CD14-positive monocyte (primary cell): ENCODE measurements around the gene EPHB6. TPM values are rescaled to one million over a fixed set of nuclear protein-coding genes. Genes with fewer than 3 reads are reported as not detected.

Experiments
- DNase-seq, 3 donors: peaks; one replicate each; pipeline ENCODE4 v3.0.0-alpha.2; 2011 to 2022
- H2AFZ ChIP-seq: 2 replicates; pipeline ENCODE4 v1.6.0; 2012; ENCODE audit warnings: mild to moderate bottlenecking, low read depth, low read length, inconsistent platforms; ENCODE audit not compliant: insufficient read depth, poor library complexity, severe bottlenecking
- H3K27ac ChIP-seq, 2 donors: 1 replicate in 1 of 2; 2 replicates in 1 of 2; pipeline ENCODE4 v1.5.1; 2012 to 2013; ENCODE audit warnings: low read length in 2 of 2, control low read depth in 1 of 2, inconsistent platforms in 1 of 2, low read depth in 1 of 2, mild to moderate bottlenecking in 1 of 2
- H3K27me3 ChIP-seq, 2 donors: one replicate each; pipeline versions ENCODE4 v1.6.0 to v1.6.1; 2011 to 2013; ENCODE audit warnings: low read length in 2 of 2; ENCODE audit not compliant: control insufficient read depth in 2 of 2, insufficient read depth in 2 of 2
- H3K36me3 ChIP-seq, 2 donors: replicated peaks in 1 of 2; 1 replicate in 1 of 2; 2 replicates in 1 of 2; pipeline versions ENCODE4 v1.5.1 to v1.6.1; 2012 to 2013; ENCODE audit warnings: low read length in 2 of 2, control low read depth in 1 of 2, inconsistent platforms in 1 of 2, mild to moderate bottlenecking in 1 of 2; ENCODE audit not compliant: insufficient read depth in 2 of 2, control insufficient read depth in 1 of 2
- H3K4me1 ChIP-seq, 2 donors: 1 replicate in 1 of 2; 2 replicates in 1 of 2; pipeline versions ENCODE4 v1.5.1 to v1.6.1; 2012 to 2013; ENCODE audit warnings: low read length in 2 of 2, control low read depth in 1 of 2, inconsistent platforms in 1 of 2, mild to moderate bottlenecking in 1 of 2, moderate library complexity in 1 of 2; ENCODE audit not compliant: insufficient read depth in 2 of 2, control insufficient read depth in 1 of 2
- H3K4me2 ChIP-seq: replicated peaks from 2 replicates; pipeline ENCODE3; 2012; ENCODE audit warnings: low read length, moderate library complexity, mild to moderate bottlenecking; ENCODE audit not compliant: poor library complexity, severe bottlenecking; ENCODE audit errors: extremely low read depth
- H3K4me3 ChIP-seq, 3 experiments: fragments of 200-600 bp in 1 of 3; sonication (generic) in 1 of 3; replicated peaks in 1 of 3; 1 replicate in 2 of 3; 2 replicates in 1 of 3; pipeline ENCODE4 v1.5.1; 2011 to 2013; ENCODE audit warnings: low read length in 3 of 3, mild to moderate bottlenecking in 3 of 3, control low read depth in 2 of 3, low read depth in 2 of 3, inconsistent platforms in 1 of 3, moderate library complexity in 1 of 3
- H3K79me2 ChIP-seq: 2 replicates; pipeline ENCODE4 v1.6.0; 2012; ENCODE audit warnings: mild to moderate bottlenecking, control low read depth, inconsistent platforms, low read length, moderate library complexity; ENCODE audit not compliant: insufficient read depth
- H3K9ac ChIP-seq: 2 replicates; pipeline ENCODE4 v1.6.0; 2017; ENCODE audit warnings: low read length, mild to moderate bottlenecking; ENCODE audit not compliant: insufficient read depth, poor library complexity, severe bottlenecking
- H3K9me3 ChIP-seq, 2 donors: replicated peaks in 1 of 2; 1 replicate in 1 of 2; 2 replicates in 1 of 2; pipeline versions ENCODE4 v1.5.1 to v1.6.1; 2012 to 2013; ENCODE audit warnings: low read length in 2 of 2, control low read depth in 1 of 2; ENCODE audit not compliant: control insufficient read depth in 1 of 2, insufficient read depth in 1 of 2
- H4K20me1 ChIP-seq: 2 replicates; pipeline ENCODE4 v1.6.0; 2012; ENCODE audit warnings: mild to moderate bottlenecking, low read length, control low read depth, moderate library complexity; ENCODE audit not compliant: insufficient read depth
- H3K27ac Mint-ChIP-seq, 7 donors: one replicate each; pipeline ENCODE4 v1.8.0; 2020; ENCODE audit warnings: mild to moderate bottlenecking in 7 of 7, mixed read lengths in 7 of 7, moderate library complexity in 6 of 7, inconsistent platforms in 2 of 7
- H3K27me3 Mint-ChIP-seq, 3 donors: one replicate each; pipeline ENCODE4 v1.8.0; 2021 to 2022; ENCODE audit warnings: low read depth in 3 of 3, mild to moderate bottlenecking in 3 of 3, mixed read lengths in 3 of 3, moderate library complexity in 3 of 3, inconsistent platforms in 1 of 3
- H3K36me3 Mint-ChIP-seq, 2 donors: one replicate each; pipeline ENCODE4 v1.8.0; 2020; ENCODE audit warnings: mixed read lengths in 2 of 2, inconsistent platforms in 1 of 2, mild to moderate bottlenecking in 1 of 2
- H3K4me1 Mint-ChIP-seq: one replicate; pipeline ENCODE4 v1.8.0; 2020; ENCODE audit warnings: mild to moderate bottlenecking, mixed read lengths
- H3K4me3 Mint-ChIP-seq, 2 donors: one replicate each; pipeline ENCODE4 v1.8.0; 2020; ENCODE audit warnings: mild to moderate bottlenecking in 2 of 2, mixed read lengths in 2 of 2, moderate library complexity in 1 of 2
- H3K9me3 Mint-ChIP-seq, 7 donors: one replicate each; pipeline ENCODE4 v1.8.0; 2020 to 2022; ENCODE audit warnings: mixed read lengths in 7 of 7, mild to moderate bottlenecking in 6 of 7, moderate library complexity in 6 of 7, inconsistent platforms in 2 of 7
- CTCF ChIP-seq: fragments of 200-600 bp; IDR thresholded peaks from one replicate; pipeline ENCODE4 v1.8.0; 2022; ENCODE audit warnings: antibody characterized with exemption, mild to moderate bottlenecking
- WGBS: methylation state at CpG from one replicate; pipeline ENCODE4 v1.1.5; 2013; ENCODE audit warnings: missing lambda C conversion rate; ENCODE audit not compliant: insufficient coverage; 5-methylcytosine and 5-hydroxymethylcytosine counted together
- intact Hi-C, 2 donors: fragments of 100-400 bp; cut with micrococcal nuclease; formaldehyde crosslinking; loops; one replicate each; pipeline versions ENCODE4 v1.15.0 to v1.15.1; 2023
- polyA plus RNA-seq, 3 donors: library from polyadenylated mRNA; depleted of rRNA in 1 of 3; unstranded in 2 of 3; stranded (reverse) in 1 of 3; fragments of 300-500 nt in 2 of 3; fragments of >200 nt in 1 of 3; fragmentation: Illumina TruSeq in 2 of 3; gene quantifications; 1 replicate in 2 of 3; 2 replicates in 1 of 3; pipeline ENCODE4 v1.2.3, GENCODE V29; 2012 to 2021

The EPHB6 gene
- polyA plus RNA-seq, 3 donors, result 7.9 to 18.2 (median 9.3) TPM

- Mint-ChIP-seq H3K4me3 (no peak overlapping the region), H3K4me1 (no peaks in the 10 kb centered on the region), H3K27ac (no peak overlapping the region), H3K36me3 (no peaks in the 10 kb centered on the region), H3K9me3 (peaks cover 0 to 2% (median 0%) of the 10 kb centered on the region in 7 donors), H3K27me3 (peaks cover 0 to 3% (median 2%) of the 10 kb centered on the region in 3 donors)
- no peaks in the 10 kb centered on the region for H3K27me3 ChIP-seq
- no peaks in the 10 kb centered on the region for H3K9me3 ChIP-seq
- H3K4me3 ChIP-seq, result no peak overlapping the region
- no peaks in the 10 kb centered on the region for H3K79me2 ChIP-seq
- H2AFZ ChIP-seq, result no peak overlapping the region
- no peak overlapping the region for H3K27ac ChIP-seq
- intact Hi-C loops, result no loop called here
- no peaks in the 10 kb centered on the region for H3K4me1 ChIP-seq
- no peak for DNase-seq
- no peak overlapping the region for H3K4me2 ChIP-seq
- no peaks in the 10 kb centered on the region for H3K36me3 ChIP-seq
- WGBS, result 100% methylated on average over 3 of the region's 5 CpGs
- no peak for TF ChIP-seq CTCF
- H4K20me1 ChIP-seq, result no peaks in the 10 kb centered on the region
- H3K9ac ChIP-seq, result no peak overlapping the region
Observed at GRCh38 chr7:142819530-142819929, 35.3 kb upstream of the EPHB6 start.

- H4K20me1 ChIP-seq, result no peaks in the 10 kb centered on the region
- no peak for DNase-seq
- H3K4me2 ChIP-seq, result no peak overlapping the region
- no CpG with 5 or more reads among the region's 1 CpG for WGBS
- H3K36me3 Mint-ChIP-seq, result no peaks in the 10 kb centered on the region
- H3K36me3 ChIP-seq, result no peaks in the 10 kb centered on the region
- H3K9me3 Mint-ChIP-seq, result peaks cover 0 to 8% (median 3%) of the 10 kb centered on the region in 7 donors
- no peak overlapping the region for H3K4me3 Mint-ChIP-seq
- H3K4me3 ChIP-seq, result no peak overlapping the region
- peaks cover 0 to 3% of the 10 kb centered on the region in 2 donors for H3K9me3 ChIP-seq
- no peaks in the 10 kb centered on the region for H3K79me2 ChIP-seq
- H3K27me3 ChIP-seq, result no peaks in the 10 kb centered on the region
- intact Hi-C loops, result no loop called here
- H3K27ac Mint-ChIP-seq, result no peak overlapping the region
- no peak overlapping the region for H2AFZ ChIP-seq
- no peaks in the 10 kb centered on the region for H3K4me1 Mint-ChIP-seq
- H3K27me3 Mint-ChIP-seq, result peaks cover 0 to 4% (median 1%) of the 10 kb centered on the region in 3 donors
- H3K27ac ChIP-seq, result no peak overlapping the region
- H3K9ac ChIP-seq, result no peak overlapping the region
- H3K4me1 ChIP-seq, result no peaks in the 10 kb centered on the region
- TF ChIP-seq CTCF, result no peak
Observed at GRCh38 chr7:142822714-142823113, 32.2 kb upstream of the EPHB6 start.
